ENCODE data around the gene LLGL2.

LLGL2 gene

DNA sequence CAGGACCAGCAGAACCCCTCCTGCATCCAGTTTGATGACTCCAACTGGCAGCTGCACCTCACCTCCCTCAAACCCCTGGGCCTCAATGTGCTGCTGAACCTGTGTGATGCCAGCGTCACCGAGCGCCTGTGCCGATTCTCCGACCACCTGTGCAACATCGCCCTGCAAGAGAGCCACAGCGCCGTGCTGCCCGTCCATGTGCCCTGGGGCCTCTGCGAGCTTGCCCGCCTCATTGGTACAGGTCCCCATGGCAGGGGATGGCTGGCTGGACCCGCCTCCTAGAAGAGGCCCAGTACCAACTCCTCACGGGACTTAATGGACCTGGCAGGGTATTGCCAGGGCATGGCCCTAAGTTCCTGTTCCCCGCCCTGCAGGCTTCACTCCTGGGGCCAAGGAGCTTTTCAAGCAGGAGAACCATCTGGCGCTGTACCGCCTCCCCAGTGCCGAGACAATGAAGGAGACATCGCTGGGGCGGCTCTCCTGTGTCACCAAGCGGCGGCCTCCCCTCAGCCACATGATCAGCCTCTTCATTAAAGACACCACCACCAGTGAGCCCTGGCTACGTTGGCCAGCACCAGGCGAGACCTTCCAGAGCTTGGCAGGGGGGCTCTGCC is 32.8 kb upstream of the LLGL2 start:
- DNase-seq (ENCODE audit: low read depth in 2 of 2): no peak

DNA sequence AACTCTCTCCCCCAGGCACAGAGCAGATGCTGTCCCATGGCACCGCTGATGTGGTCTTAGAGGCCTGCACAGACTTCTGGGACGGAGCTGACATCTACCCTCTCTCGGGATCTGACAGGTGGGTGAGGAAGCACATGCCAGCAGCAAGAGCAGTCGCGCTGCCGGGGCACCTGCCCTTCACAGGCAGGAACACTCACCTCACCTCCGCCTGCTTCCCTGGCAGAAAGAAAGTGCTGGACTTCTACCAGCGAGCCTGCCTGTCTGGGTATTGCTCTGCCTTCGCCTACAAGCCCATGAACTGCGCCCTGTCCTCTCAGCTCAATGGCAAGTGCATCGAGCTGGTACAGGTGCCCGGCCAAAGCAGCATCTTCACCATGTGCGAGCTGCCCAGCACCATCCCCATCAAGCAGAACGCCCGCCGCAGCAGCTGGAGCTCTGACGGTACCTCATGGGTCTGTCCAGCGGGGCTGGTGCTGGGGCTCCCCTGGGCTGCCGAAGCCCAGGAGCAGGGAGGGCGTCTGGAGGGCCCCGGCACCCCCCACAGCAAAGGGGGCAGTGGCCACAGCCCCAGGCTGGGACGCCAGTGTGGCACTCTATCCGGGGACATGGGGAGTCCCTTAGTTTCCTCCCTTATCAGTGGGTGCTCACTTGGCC is 31.9 kb upstream of the LLGL2 start:
- no peak for DNase-seq (ENCODE audit: low read depth in 2 of 2)

DNA sequence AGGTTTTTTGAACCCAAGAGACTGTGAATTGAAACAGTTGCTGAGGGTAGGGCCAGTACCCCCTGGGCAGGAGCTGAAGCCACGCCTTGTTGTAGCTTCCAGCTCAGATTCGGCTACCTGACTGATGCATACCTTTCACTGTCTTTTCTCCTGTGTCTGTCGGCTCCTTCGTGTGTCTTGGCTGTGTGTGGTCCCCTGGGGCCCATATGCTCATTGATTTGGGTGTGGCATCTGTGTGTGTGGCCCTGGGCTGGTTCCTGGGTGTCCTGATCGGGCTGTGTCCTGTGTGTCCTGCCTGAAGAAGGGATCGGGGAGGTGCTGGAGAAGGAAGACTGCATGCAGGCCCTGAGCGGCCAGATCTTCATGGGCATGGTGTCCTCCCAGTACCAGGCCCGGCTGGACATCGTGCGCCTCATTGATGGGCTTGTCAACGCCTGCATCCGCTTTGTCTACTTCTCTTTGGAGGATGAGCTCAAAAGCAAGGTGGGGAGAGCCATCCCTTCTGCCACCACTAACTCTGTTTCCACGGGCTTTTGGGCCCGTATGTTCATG is 31.1 kb upstream of the LLGL2 start:
- DNase-seq (ENCODE audit: low read depth in 2 of 2): no peak

DNA sequence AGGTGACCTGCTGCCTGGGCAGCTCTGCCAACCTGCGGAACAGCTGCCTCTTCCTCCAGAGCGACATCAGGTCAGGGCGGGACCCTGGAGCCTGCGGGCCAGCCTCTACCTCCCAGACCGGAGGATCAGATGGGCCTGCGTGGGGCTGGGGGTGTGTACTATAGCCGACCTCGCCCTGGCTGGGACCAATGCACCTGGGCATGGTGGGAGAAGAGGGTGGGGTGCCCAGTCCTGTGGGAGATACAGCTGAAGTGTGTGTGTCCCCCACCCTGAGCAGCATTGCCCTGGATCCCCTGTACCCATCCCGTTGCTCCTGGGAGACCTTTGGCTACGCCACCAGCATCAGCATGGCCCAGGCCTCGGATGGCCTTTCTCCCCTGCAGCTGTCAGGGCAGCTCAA is 29.5 kb upstream of the LLGL2 start:
- DNase-seq (ENCODE audit: low read depth in 2 of 2): no peak

DNA sequence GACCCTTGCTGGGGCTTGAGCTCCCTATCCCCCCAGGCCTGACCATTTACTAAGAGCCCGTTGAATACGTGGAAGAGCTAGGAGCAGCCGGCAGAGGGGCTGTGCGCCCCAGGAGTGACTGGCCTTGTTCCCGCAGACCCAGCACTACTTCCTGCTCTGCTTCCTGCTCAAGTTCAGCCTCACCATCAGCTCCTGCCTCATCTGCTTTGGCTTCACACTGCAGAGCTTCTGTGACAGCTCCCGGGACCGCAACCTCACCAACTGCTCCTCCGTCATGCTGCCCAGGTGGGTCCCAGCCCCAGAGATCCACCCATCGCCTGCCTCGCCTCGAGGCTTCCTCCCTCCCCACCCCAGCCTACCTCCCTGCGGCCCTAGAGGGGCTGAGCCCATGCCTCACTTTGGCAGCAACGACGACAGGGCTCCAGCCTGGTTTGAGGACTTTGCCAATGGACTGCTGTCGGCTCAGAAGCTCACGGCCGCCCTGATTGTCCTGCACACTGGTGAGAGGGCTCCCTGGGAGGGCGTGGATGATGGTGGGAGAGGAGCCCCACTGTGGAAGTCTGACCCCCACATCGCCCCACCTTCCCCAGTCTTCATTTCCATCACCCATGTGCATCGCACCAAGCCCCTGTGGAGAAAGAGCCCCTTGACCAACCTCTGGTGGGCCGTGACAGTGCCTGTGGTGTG is 27.3 kb upstream of the LLGL2 start:
- no peak for DNase-seq (ENCODE audit: low read depth in 2 of 2)

DNA sequence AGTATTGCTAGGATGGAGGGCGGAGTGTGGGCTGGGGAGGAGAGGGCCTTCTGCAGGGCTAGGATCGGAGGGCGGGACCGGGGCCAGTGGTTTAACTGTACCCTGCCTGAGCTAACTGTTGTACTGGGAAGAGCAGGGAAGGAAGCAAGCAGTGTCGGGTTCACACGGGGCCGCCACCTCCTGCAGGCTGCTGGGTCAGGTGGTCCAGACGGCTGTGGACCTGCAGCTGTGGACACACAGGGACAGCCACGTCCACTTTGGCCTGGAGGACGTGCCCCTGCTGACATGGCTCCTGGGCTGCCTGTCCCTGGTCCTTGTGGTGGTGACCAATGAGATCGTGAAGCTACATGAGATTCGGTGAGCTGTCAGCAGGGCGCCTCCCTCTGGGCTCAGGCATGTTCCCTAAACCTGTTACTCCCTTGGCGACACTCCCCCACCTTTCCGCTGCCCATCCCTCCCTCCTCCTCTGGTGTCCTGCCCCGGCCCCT is 26.7 kb upstream of the LLGL2 start:
- DNase-seq (ENCODE audit: low read depth in 2 of 2): no peak

DNA sequence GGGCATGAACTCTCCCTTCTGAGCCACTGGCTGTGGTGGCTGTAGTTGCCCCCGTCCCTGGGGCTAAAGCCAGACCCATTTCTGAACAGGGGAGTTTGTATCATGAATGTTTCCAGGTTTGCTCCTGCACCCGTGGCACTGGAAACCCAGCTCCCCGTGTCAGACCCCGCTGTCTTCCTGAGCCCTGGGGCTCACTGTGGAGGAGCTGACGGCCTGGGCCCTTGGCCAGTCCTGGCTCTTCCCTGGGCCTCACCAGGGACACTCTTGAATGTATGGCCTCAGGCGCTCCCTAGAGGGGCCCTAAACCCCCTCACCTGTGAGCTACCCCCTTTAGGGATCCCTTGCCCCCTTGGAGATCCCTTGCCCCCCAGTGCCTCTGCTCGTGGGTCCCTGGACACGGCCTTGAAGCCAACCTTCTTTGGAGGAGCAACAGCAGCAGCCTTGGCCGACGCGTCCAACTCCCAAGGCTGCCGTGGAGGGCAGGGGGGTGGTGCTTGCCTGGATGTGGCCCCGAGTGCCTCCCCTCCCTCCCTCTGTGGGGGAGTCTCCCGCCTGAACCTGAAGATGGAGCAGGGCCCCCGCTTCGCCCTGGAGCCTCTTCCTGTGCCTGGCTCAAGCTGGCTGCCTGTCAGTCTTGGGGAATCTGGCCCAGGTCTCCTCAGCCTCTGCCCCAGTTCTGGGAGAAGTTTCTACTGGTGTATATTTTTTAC is 26.0 kb upstream of the LLGL2 start:
- no peak for DNase-seq (ENCODE audit: low read depth in 2 of 2)

DNA sequence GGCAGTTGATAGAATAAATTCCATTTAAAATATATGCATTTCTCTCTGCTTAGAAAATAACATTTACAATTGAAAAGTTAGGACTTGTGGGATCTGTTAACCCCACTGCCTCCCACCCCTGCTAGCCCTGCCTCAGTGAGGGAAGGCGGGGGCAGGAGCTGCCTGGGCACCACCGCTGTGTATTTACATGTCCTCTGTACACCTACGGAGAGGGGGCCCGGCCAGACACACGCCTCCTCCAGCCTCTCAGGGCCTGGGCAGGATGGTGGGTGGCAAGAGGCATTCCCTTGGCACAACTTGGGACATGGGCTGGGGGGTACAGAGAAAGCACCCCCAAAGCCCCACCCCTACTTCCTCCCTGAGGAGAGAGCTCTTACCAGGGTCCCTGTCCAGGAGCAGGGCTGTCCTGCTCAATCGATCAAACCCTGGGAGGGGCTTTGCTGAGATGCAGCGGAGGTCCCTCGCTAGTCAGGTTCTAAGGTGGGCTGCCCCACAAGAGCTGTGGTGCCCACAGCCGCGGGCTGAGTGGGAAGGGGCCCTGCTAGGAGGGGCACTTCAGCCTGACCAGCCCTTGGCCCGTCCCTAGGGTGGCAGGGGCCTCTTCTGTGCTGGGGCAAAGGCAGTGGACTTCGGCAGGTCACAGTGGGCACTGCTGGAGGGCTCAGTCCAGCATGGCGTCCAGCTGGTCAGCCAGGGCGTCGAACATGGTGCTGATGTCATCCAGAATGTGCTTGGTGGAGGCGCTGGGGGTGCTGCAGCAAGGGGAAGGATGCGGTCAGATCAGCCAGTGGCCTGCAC is 24.9 kb upstream of the LLGL2 start:
- no peak for DNase-seq (ENCODE audit: low read depth in 2 of 2)

DNA sequence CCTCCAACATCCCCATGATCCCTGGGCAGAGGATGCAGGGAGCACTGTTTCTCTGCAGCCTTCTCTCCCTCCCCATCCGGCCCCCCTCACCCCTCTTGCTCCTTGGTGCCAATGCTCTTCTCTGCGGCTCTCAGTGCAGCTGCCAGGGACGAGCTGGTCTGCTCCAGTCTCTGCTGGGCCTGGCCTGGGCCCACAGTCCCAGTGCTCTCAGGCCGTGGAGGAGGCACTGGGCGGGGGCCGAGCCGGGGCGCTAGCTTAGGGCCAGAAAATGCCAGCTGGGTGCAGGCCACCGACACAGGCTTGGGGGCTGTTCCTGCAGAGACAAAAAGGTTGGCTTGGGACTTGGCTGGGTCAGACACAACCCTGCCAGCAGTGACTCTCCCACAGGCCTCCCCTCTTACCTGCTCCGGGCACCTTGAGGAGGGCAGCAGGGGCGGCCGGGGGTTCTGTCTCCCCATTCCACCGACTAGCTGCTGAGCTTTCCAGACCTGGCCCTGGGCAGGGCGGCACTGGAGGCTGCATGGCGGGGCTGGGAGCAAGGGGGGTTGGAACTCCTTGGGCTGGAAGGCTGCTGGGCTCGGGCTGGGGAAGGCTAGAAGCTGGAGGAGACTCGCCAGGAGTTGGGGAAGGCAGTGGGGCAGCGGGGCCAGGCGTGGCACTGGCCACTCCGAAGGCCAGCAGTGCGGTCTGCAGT is 24.0 kb upstream of the LLGL2 start:
- no peak for DNase-seq (ENCODE audit: low read depth in 2 of 2)

DNA sequence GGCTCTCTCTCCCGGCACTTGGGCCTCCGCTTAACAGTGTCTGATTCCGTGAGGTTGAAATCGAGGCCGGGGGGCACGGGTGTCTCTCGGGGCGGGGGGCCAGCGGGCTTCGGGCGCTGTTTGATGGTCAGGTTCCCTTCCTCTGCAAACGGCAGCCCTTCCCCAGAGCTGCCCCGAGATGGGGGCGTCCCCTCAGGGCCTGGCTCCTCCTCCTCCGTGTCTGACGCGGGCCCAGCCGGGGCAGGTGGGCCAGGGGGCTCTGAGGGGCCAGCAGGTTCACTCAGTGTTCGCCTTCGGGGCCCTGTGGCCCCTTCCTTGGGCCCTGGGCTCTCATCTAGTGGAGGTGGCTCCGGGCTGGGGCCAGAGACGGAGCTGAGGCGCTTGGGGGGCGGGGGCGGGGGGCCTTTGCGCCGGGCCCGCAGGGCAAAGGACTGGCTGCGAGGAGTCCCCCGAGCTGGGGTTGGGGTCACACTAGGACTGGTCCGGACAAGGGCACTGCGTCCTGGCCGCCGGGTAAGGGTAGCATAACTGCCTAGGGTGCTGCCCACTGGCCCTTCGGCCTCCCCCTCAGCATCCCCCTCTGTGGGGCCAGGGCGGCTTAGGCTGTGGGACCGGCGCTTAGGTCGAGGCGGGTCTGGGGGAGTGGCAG is 23.3 kb upstream of the LLGL2 start:
- no peak for DNase-seq (ENCODE audit: low read depth in 2 of 2)

DNA sequence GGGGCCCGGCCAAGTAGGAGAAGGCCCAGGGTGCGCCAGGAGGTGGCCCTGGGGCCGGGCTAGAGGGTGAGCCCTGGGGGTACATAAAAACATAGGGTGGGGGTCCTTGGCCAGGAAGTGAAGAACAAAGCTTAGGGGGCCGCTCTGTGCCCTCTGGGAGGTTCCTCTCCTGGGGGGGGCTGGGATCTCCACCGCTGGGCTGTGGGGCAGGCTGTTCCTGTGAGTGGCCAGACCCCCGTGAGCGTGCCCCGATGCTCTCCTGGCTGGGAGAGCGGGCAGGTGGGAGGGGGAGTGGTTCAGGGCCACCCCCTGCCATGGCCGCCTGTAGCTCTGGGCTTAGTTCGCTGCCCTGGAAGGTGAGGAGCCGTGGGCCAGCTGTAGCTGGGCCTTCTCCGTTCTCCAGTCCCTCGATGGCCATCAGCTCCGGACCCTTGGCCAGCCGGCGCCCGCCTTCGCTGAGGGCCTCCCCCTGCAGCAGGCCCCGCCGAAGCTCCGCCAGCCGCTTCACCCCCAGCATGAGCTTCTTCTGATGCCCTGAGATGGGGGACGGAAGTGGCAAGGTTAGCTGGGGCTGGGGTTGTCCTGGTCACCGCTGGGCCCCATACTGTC is 22.7 kb upstream of the LLGL2 start:
- DNase-seq (ENCODE audit: low read depth in 2 of 2): no peak

DNA sequence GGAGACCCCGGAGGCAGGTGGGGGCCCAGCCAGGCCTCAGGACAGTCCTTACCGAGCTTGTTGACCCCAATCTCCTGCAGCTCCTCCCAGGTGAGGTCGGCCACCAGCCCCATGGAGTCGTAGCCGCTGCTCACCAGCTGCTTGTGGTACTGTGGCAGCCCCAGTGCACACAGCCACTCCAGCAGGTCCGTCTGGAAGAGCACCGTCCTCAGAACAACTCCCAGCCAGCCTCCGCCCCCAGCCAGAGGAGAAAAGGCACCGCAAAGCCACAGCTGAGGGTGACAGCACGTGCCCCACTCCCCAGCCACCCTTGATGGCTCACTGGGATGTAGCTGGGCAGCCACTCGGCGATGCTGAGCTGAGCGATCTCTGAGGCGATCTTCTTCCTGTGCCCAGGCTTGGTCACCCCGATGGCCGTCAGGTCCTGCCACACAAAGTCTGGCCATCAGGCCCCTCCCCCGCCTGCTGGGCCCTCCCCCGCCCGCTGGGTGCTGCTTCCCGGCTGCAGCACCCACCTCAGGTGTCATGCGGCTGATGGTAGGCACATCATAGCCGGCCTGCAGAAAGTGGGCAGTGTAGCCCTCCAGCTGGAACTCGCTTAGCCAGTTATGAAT is 22.1 kb upstream of the LLGL2 start:
- no peak for DNase-seq (ENCODE audit: low read depth in 2 of 2)

DNA sequence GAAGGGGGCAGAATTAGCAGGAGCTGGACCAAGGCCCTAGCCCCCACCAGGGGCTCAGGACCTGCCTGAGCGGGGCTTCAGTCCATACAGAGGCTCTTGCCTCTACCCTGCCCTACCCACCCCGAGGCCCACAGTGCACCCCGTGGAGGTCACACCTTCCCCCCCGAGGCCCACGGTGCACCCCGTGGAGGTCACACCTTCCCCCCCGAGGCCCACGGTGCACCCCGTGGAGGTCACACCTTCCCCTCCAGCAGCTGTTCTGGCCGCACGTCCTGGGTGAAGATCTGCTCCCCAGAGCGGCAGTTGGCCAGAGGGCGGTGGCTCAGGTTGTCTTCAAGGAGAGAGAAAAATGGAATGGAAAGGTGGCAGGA is 21.5 kb upstream of the LLGL2 start:
- no peak for DNase-seq (ENCODE audit: low read depth in 2 of 2)

DNA sequence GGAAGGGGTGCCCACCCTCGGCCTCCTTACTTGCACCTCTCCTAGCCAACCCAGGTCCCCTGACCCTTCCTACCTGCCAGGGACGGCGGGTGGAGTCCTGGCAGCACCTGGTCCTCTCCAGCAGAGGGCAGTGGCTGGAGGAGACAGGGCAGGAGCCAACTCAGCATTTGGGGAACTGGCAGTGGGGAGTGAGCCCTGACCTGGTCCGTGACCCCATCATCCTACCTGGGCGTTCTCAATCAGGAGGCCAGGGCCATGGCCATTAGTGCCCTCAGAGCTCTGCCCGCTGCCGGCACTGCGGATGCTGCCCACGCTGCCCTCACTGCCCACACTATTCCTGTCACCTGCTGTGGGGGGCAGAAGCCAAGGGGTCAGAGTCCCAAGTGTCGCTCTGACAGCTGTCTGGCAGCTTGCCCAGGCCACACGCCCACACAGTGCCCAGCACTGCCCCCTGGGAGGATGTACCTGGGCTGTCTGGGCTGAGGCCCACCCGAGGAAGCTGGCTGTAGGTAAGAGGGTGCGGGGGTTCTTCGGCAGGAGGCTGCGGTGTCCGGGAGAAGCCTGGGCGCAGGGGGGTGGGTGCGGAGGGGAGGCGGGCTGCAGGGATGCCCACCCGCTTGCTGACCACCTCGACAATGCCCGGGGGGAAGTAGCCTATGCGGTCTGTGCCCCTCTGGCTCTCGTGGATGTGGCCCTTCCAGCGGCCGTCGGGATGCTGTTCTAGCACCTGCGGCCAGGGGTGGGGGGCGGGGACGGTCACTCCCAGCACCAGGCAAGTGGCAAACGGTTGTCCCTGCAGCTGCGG is 20.9 kb upstream of the LLGL2 start:
- DNase-seq (ENCODE audit: low read depth in 2 of 2): no peak

DNA sequence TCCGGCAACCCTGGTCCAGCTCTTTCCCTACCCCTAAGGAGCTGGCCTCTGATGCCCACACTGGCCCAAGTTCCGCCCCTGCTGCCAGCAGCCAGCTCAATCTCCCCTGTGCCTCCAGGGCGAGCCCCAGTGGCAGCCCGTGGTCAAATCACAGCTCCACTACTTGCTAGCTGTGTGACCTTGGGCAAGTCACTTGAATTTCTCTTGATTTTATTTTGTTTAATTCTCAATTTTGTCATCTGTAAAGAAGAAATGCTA is 20.4 kb upstream of the LLGL2 start:
- DNase-seq (ENCODE audit: low read depth in 2 of 2): no peak

DNA sequence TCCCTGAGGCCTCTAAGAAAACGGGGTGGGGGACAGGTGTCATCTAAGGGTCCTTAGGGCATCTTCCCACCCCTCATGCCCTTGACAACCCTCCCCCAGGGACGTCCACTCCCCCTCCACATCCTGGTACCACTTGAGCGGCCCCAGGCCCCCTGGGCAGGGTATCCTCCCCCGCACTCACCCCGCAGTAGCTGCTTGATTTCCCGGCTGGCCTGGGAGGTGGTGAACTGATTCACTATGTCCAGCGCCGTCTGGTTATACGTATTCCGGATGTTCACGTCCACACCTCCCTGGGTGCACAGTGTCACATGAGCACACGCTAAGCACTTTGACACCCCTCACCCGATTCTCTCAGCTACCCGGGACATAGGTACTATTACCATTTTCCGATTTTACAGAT is 19.9 kb upstream of the LLGL2 start:
- no peak for DNase-seq (ENCODE audit: low read depth in 2 of 2)

DNA sequence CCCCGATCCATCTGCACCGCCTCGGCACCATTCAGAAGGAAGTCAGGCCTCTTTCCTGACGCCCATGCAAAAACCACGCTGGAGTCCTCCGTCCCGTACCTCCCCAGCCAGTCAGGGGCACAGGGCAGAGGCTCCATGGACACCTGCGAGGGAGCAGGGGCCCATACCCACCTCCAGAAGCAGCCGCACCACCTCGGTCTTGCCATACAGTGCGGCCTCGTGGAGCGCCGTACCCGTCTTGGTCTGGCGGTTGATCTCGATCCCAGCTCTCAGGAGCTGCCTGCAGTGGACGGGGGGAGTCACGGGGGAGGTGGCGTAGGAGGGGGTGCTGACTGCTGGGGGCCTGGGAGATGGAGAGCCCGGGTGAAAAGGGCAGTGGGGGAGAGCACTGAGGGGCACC is 19.4 kb upstream of the LLGL2 start:
- DNase-seq (ENCODE audit: low read depth in 2 of 2): no peak

DNA sequence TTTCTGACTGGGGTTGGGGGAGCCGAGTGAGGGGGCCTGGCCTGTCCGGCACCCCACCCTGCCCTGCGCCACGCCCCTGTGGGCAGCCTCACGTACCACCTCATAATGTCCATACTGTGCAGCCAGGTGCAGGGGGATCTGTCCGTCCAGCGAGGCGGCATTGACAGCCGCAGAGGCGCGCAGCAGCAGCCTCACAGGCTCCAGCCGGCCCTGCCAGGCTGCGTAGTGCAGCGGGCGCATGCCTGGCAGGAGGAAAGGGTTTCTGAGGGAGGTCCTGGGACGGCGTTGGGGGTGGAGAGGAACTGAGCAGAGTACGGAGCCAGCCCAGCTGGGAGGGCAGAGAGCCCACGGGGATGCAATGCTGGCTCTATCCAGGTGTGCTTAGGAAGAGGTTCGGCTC is 18.6 kb upstream of the LLGL2 start:
- no peak for DNase-seq (ENCODE audit: low read depth in 2 of 2)
